GM19438 (cell line): ENCODE data around the gene SNAPC1.

Source experiments
- ATAC-seq: cut with Tn5 transposase; IDR thresholded peaks from one replicate; pipeline ENCODE4 v1.9.1; 2021; ENCODE audit warnings: low read depth; ENCODE audit not compliant: unreplicated experiment

SNAPC1 gene

GRCh38 chr14:61803755-61804154, 41.5 kb downstream of the SNAPC1 start:
- ATAC-seq, result peak; percentile 67

DNA sequence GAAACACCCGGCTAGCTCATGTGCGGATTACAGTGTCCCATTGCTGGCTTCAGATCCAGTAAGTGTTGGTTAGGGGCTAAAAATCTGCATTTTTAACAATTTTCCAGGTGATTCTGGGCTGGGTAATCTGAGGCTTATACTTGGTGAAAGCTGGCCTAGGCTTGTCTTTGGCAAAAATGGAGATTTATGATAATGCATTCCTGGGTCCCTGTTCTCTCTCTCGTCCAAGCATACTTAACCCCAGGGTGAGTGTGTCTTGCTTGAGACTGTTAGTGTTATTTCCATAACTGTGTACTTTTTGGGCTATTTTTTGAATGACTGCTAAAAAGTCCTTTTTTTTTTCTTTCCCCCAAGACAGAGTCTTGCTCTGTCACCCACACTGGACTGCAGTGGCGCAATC, 43.2 kb downstream of the SNAPC1 start:
- ATAC-seq, result no peak

DNA sequence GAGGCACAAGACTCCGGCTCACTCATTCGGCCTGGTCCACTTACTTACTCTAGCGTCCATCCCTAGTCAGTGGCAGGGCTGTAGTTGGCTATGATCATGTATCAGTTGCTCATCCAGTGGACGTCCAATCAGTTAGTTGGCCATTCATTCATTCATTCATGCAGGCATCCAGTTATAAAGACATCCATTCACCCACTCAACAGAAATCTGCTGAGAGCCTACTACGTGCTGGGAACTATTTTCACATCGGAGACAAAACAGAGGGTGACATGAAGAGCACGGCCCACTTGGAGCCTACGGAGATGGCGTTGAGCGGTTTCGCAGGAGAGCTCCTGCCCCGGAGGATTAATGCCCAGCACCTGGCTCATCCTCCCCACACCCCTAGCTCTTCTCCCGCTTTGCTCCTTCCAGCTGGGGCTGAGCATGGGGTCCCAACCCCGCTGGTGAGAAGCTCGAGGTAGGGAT, 49.7 kb downstream of the SNAPC1 start:
- no peak for ATAC-seq

DNA sequence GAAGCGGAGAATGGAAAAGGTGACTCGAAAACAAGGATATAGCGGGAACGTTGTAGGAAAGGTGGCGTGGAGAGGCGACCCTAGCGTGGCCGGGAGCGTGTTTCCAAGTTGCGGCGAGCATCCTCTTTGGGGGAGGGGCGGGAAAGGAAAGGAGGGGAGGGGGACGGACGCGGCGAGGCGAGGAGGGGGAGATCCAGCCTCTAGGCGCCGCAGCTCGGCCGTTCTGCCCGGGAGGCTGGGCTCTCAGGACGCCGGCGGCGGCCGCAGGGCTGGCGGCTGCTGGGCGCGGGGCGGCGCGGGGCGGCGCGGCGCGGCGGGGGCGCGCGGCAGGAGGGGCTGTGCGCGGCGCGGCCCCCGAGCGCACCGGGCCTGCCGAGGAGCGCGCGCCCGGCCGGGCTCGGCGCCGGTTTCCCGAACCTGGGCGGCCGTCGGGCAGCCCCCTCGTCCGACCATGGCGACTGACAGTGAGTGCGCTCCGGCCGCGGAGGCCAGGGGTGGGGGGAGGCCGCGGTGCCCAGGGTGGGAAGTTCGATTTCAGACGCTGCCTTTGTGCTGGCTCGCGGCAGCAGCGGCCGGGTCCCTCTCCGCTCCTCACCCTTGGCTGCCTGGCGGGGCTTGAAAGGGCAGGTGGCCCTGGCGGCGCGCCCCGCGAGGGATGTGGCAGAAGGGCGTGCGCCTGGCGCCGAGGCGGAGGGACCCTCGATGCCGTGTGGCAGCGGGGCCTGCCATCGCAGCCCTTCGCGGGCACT, 50.3 kb downstream of the SNAPC1 start, which contains the start of gene SYT16:
Gene SYT16 (plus strand): TSS at position 357 of the 749 bp plus-strand sequence.
- no peak for ATAC-seq

DNA sequence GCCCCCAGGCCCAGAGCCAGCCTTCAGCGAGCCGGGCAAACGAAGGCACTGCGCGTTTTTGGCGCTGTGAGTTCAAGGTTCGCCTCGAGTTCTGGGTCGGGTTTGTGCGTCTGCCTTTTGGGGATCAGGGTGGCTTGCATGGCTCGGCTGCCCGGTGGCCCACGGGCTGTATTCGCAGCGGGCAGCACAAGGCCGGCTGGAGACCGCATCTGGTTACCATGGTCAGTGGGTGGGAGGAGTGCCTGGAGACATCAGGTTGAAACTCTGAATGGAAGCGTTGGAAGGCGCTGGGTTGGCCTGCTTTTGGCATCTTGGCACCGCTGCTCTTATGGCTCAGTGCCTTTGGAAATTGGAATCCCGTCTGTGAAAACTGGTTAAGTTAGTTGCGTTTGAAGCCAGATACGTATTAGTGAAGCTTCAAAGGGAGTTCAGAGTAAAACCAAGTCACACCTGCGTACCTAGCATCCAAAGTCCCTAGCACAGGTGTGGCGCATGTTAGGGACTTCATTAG, 50.9 kb downstream of the SNAPC1 start:
- no peak for ATAC-seq

DNA sequence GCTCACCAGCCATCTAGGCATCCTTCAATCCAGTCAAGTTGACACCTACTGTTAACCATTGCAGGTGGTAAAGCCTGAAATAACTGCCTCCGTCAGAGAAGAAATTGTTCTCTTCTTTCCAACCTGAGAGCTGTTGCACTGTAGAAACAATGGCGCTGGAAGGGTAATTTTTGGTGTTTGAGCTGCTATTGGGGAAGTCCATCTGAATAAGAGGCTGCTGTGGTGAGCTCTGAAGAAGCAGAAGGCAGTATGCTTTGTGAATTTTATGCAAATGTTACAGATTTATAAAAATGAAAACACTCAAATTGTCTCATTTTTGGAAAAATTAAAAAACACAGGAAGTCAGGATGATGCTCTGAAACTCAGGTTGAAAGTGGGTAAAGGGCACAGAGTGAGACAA, 60.2 kb downstream of the SNAPC1 start:
- ATAC-seq, result no peak

- ATAC-seq, result no peak
Observed at GRCh38 chr14:61832783-61833182, 70.6 kb downstream of the SNAPC1 start.

DNA sequence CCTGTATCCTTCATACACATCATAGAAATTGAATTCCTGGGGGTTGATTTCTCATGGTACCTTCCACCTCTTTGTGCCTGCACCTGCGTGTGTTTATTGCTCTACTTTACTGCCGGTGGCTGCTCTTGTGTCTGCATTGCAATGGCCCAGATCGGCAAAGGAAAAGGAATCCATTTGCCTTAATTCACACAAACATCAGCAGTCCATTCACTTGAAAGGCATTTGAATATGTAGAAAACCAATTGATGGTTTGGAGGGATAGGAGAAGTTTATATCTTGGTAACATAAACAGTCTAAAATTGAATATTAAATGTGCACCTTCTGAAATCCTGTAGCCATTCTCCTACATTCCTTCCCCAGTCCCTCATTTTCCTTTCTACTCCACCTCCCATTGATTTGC, 74.0 kb downstream of the SNAPC1 start:
- no peak for ATAC-seq

- ATAC-seq, result no peak
Observed at GRCh38 chr14:61836807-61837206, 74.6 kb downstream of the SNAPC1 start.

DNA sequence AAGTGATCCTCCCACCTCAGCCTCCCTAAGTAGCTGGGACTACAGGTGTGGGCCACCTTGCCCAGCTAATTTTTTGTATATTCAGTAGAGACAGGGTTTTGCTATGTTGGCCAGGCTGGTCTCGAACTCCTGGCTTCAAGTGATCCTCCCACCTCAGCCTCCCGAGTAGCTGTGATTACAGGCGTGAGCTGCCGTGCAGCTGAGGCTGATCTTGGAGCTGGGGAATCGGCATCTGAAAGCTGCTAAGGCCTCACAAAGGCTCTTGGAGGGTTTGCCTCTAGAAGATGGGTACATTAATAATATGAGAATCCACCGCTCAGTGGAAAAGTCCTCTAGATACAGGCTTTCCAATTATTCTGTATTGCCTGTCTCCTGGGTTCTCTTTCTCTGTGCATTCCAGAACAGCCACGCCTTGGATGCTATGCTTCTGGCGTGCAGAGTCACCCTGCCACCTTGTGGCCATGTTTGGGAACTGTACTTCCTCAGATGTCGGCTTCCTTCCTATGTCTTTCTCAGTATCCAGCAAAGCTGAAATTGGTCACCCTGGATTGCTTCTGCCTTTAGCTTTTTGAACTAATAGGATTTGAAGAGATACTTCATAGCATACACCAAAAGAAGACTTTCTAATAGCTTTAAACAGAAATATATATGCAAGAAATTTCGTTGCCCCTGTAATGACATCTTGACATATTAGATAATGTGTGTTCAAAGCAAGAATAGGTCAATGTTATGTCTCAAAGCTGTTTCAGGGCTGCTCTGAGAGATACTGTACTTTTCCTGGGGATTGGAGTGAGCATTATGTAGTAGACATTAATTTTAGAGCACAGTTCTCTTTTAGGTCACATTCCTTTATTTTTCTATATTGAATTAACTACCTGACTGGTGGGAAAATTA, 75.4 kb downstream of the SNAPC1 start:
- ATAC-seq, result peak; percentile 74

GRCh38 chr14:61838661-61839245, 76.5 kb downstream of the SNAPC1 start:
- ATAC-seq, result no peak

- ATAC-seq, result no peak
Observed at GRCh38 chr14:61839507-61839906, 77.3 kb downstream of the SNAPC1 start.

DNA sequence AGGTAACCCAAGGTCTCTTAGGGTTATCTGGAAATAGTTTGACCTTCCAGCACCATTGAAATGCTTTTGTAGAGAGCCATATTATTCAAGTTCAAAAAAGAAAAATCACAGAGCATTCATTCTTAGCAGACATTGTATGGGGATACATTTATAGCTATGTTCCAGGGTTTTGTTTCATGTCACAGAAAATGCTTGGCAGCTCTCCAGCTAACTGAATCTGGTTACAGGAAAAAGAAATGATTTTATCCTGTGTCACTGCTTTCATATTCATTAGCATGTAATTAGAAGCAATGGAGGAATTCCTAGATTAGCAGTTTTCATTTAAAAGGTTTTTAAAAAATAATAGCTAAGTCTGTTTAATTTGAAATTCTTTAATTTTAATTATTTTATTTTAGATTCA, 78.9 kb downstream of the SNAPC1 start:
- no peak for ATAC-seq
